A549 treated with AZD2906 at 1 μM for 4 hours (cell line): ENCODE data around the gene TYW3. TPM values are rescaled to one million over a fixed set of nuclear protein-coding genes. Genes with fewer than 3 reads are reported as not detected.

Experiments used
- total RNA-seq: library from RNA; stranded (reverse); fragments of 200-300 nt; extraction: Qiagen RNA extraction; gene quantifications from 5 replicates; pipeline ENCODE4 v1.2.3, GENCODE V29; 2022

The TYW3 gene
- total RNA-seq = 15.7 to 17.7 TPM (median 16.0 TPM) in 5 replicates

GRCh38 chr1:74732960-74733603 is at the start of gene TYW3, which contains the start of gene CRYZ:
Gene TYW3 (plus strand): TSS chr1:74733152. CDS start chr1:74733245, 93 bp downstream.
Gene CRYZ (minus strand): TSS chr1:74733050. CDS start chr1:74724821, 8,229 bp downstream.

Other genes with a start within 250 kb of the TYW3 start
- not detected in 5 replicates for gene LRRC53, start 220.5 kb upstream of the TYW3 start, total RNA-seq
- not detected in 5 replicates for gene ERICH3, start 59.4 kb upstream of the TYW3 start, total RNA-seq
- gene CRYZ, start 102 bp upstream of the TYW3 start, total RNA-seq = 77.5 to 89.3 TPM (median 88.0 TPM) in 5 replicates